Stomach (tissue), 4 donors: ENCODE measurements around the gene COL21A1.

Experiments used
- CTCF ChIP-seq, 7 experiments: fragments of 450-650 bp in 4 of 7; fragments of 200-600 bp in 3 of 7; sonication (generic) in 3 of 7; IDR thresholded peaks; one replicate each; pipeline ENCODE4 v1.5.1; 2016 to 2019; ENCODE audit warnings: antibody characterized with exemption in 7 of 7, control low read depth in 2 of 7, mild to moderate bottlenecking in 1 of 7
- EP300 ChIP-seq: sonication (generic); formaldehyde crosslinking; IDR thresholded peaks from one replicate; pipeline ENCODE4 v1.6.1; 2017; ENCODE audit warnings: antibody characterized with exemption
- POLR2A ChIP-seq, 4 donors: fragments of 450-650 bp; IDR thresholded peaks; one replicate each; pipeline ENCODE4 v1.6.1; 2016; ENCODE audit warnings: antibody characterized with exemption in 4 of 4, control low read depth in 2 of 4, mild to moderate bottlenecking in 1 of 4, moderate library complexity in 1 of 4

- TF ChIP-seq CTCF (IDR thresholded peaks at IDR 0.05) (no peak), EP300 (no peak), POLR2A (IDR thresholded peaks at IDR 0.05) (no peak)
These were observed 138.2 kb downstream of the COL21A1 start for GRCh38 chr6:56109149-56109548.
